Retinal pigment epithelial cell (primary cell): ENCODE results near the gene KRTAP10-7.

Experiments used
- DNase-seq: peaks from one replicate; pipeline ENCODE4 v3.0.0-alpha.2; 2010; ENCODE audit warnings: low read depth
- H3K4me3 ChIP-seq: 2 replicates; pipeline ENCODE4 v1.5.1; 2011; ENCODE audit warnings: mild to moderate bottlenecking, low read length, control low read depth, moderate library complexity
- TF ChIP-seq, protein P1 (sequence below): conservative IDR thresholded peaks from 2 replicates; pipeline ENCODE4 v1.5.1; 2011; ENCODE audit warnings: low read depth, low read length, control low read depth, inconsistent platforms

Gene KRTAP10-7

DNA sequence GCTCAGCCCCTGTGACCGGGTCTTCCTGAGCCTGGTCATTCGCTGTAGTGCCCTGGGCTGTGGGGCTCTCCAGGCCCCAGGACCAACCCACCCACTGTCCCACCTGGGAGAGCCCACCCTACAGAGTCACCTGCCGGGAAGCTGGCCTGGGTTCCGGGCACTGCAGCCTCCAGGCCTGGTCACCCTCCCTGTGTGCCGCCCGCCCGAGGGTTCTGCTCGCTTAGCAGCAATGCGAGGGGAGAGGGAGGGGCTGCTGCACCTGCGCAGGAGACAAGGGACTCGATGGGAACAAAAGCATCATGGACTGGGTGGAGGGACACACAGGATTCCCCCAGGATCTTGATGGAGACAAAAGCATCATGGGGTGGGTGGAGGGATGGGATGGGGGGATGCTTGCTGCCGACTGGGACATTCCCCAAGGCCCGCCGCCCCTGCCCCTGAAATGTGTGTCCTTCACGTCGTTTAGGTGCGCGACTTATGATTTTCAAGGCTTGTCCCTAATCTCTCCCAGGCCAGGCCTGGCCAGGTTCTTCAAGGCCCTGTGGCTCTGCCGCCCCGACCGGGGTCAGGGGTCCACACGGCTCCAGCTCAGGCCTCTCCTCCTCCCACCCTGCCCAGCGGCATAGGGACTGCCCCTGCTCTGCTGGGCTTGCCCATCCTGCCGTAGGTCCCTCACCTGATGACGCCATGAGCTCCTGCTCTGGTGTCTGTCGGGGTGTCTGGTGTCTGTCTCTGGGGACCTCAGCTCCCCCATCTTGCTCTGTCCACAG lies 13.2 kb downstream of the KRTAP10-7 start:
- no peak for DNase-seq
- no peak overlapping the region for H3K4me3 ChIP-seq
- TF ChIP-seq, protein P1, sequence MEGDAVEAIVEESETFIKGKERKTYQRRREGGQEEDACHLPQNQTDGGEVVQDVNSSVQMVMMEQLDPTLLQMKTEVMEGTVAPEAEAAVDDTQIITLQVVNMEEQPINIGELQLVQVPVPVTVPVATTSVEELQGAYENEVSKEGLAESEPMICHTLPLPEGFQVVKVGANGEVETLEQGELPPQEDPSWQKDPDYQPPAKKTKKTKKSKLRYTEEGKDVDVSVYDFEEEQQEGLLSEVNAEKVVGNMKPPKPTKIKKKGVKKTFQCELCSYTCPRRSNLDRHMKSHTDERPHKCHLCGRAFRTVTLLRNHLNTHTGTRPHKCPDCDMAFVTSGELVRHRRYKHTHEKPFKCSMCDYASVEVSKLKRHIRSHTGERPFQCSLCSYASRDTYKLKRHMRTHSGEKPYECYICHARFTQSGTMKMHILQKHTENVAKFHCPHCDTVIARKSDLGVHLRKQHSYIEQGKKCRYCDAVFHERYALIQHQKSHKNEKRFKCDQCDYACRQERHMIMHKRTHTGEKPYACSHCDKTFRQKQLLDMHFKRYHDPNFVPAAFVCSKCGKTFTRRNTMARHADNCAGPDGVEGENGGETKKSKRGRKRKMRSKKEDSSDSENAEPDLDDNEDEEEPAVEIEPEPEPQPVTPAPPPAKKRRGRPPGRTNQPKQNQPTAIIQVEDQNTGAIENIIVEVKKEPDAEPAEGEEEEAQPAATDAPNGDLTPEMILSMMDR = no peak

DNA sequence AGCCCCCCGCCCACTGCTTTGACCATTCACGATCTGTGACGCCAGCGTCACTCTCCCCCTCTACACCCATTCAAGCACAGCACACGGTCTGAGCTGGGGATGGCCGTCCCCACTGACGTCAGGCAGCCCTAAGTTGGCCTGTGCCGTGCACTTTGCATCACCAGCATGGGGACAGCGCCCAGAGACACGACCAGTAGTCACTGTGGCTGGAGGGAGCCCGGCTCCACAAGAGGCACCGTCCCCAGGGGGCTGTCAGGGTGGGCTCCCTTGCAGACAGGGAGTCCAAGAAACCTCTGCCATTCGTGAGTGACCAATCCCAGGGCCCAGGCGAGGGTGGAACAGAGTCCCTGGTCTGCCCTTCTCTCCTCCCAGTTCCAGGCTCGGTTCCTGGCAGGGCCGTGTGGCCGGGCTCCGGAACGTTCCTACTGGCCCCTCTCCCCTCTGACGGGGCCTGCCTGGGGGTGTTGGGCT lies 13.8 kb downstream of the KRTAP10-7 start:
- no peak overlapping the region for H3K4me3 ChIP-seq
- TF ChIP-seq, protein P1 = no peak
- no peak for DNase-seq

DNA sequence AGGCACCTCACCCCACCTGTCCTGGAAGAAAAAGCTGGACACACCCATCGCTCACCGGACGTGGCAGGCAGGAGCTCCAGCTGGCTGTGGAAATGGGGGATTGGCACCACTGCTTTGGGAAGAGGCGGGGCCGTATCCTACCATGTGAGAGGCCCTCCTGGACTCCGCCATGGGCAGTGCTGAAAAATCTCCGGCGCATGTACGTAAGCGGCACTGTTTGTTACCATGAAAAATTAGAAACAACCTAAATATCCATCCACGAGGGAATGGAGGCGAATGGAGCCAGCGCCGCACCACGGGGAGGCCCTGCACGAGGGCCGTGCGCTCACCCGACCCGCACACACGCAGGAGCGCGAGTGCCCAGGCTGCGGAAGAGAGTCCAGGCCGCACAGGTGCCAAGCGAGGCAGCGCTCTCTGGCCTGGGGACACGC lies 14.6 kb downstream of the KRTAP10-7 start:
- TF ChIP-seq, protein P1 = no peak
- H3K4me3 ChIP-seq = no peak overlapping the region
- no peak for DNase-seq

DNA sequence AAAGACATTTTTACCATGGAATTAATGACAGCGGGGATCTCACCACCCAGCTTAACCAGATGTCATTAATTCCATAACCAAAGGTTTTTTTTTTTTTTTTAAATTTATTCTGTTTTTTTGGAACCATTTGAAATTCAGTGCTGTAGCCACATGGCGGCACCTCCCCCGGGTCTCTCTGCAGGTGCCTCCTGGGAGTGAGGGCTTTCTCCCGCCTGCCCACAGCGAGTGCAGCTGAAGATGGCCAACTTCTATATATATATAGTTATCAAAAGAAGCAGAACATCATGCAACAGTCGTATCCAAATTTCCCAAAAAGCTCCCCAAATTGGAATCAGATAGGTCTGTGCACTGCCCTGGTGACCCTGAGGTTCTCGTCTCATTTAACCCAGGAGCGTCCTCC lies 15.1 kb downstream of the KRTAP10-7 start:
- no peak for DNase-seq
- TF ChIP-seq, protein P1 = no peak
- H3K4me3 ChIP-seq = no peak overlapping the region

DNA sequence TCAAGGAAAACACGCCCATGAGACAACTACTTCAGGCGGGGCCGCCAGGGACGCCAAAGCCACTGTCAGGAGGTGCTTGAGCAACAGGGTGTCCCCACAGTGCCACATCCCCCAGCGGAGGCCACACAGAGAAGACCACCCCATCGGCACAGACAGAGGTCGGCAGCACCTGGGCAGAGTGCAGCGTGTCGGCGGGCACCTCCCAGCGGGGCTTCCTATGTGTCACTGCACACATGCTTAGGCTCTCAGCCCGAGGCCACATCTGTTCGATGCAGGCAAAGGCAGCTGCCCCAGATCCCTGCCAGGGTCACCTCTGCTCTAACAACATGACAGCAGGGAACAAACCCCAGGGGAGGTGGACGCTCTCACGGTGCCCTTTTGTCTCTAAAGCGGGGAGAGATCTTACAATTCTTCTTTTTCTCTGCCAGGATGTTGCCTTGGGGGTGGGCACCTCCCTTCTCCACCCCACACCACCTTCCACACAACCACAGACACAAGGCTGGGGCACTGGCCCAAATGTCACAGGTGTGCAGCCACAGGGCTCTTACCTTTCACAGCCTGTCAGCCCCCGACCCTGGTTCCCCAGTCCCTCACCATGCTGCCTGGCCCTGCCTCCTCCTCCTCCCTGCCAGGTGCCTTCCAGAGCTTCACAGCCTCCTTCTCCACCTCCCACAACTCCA lies 15.7 kb downstream of the KRTAP10-7 start:
- TF ChIP-seq, protein P1 = no peak
- no peak for DNase-seq
- H3K4me3 ChIP-seq = no peak overlapping the region

DNA sequence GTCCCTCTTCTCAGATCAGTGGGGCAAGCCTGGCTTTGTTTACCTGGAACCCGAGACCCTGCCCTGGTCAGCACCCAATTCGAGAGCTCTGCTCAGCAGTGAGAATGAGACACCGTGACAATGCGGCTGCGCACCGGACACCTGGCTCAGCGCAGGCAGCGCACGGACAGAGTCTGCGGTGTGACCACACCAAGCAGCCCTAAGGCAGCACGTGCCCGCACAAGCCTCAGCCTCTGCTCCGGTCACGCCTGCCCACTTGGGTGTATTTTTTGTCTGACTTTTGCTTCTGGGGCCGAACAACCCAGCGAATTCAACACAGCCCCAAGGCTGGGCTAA lies 16.2 kb downstream of the KRTAP10-7 start:
- no peak for DNase-seq
- TF ChIP-seq, protein P1 = no peak
- H3K4me3 ChIP-seq = no peak overlapping the region

DNA sequence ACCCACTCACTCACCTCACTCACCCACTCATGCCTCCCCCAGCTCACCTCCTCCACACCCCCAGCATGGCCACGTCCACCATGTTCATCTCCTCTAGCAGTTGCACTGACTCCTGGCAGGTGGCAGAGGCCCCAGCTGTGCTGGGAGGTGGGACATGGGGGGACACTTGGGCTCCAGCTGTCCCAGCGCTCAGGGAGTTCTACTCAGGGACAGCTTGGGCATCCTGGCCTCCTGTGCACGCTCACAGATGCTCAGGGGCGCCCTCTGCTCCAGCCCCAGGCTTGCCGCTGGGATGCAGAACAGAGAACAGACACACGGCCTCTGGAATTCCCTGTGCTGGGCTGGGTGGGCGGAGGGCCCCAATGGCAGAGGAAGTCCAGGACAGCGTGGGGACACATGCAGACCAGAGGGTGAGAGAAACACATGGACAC lies 16.7 kb downstream of the KRTAP10-7 start:
- TF ChIP-seq, protein P1 = no peak
- DNase-seq = no peak
- H3K4me3 ChIP-seq = no peak overlapping the region
